Left lung (tissue), 10 donors: ENCODE results near the gene SLC4A8. TPM values are rescaled to one million over a fixed set of nuclear protein-coding genes. Genes with fewer than 3 reads are reported as not detected.

Experiments used
- ATAC-seq: fragments of 200-7000 bp; cut with Tn5 transposase; one replicate; pipeline ENCODE4 v1.9.1; 2020; ENCODE audit warnings: moderate library complexity
- DNase-seq, 4 donors: peaks; one replicate each; pipeline ENCODE4 v3.0.0-alpha.2; 2013 to 2020
- H3K27ac ChIP-seq, 2 donors: fragments of 200-600 bp; sonication (generic) in 1 of 2; one replicate each; pipeline versions ENCODE4 v1.5.0 to v1.8.0; 2020 to 2021
- H3K27me3 ChIP-seq, 2 donors: fragments of 200-600 bp; sonication (generic) in 1 of 2; one replicate each; pipeline versions ENCODE4 v1.5.0 to v1.8.0; 2020 to 2021
- H3K36me3 ChIP-seq, 2 donors: fragments of 200-600 bp; sonication (generic) in 1 of 2; one replicate each; pipeline versions ENCODE4 v1.5.0 to v1.8.0; 2020 to 2021
- H3K4me1 ChIP-seq, 2 donors: fragments of 200-600 bp; one replicate each; pipeline ENCODE4 v1.8.0; 2021
- H3K4me3 ChIP-seq, 2 donors: fragments of 200-600 bp; sonication (generic) in 1 of 2; one replicate each; pipeline versions ENCODE4 v1.5.0 to v1.8.0; 2020 to 2021; ENCODE audit warnings: mild to moderate bottlenecking in 1 of 2
- H3K9me3 ChIP-seq, 2 donors: fragments of 200-600 bp; sonication (generic) in 1 of 2; one replicate each; pipeline versions ENCODE4 v1.5.0 to v1.8.0; 2020 to 2021
- CTCF ChIP-seq, 2 donors: fragments of 200-600 bp; sonication (generic) in 1 of 2; IDR thresholded peaks; one replicate each; pipeline versions ENCODE4 v1.5.0 to v1.8.0; 2021; ENCODE audit warnings: antibody characterized with exemption in 2 of 2
- intact Hi-C, 2 donors: fragments of 100-400 bp; cut with DNase I; formaldehyde crosslinking; loops; one replicate each; pipeline versions ENCODE4 v1.11.2 to v1.14.2; 2022
- polyA plus RNA-seq, 6 donors: library from polyadenylated mRNA; unstranded; fragments of 120-200 nt; gene quantifications; one replicate each; pipeline ENCODE4 v1.2.1, GENCODE V29; 2013; ENCODE audit not compliant: insufficient read length in 6 of 6
- total RNA-seq, 2 donors: library from RNA; stranded (reverse); fragmentation: NEBNext Ultra II Directional; extraction: Animal tissue kit (Norgen Biotek cat#: 25700); gene quantifications; one replicate each; pipeline ENCODE4 v1.2.1, GENCODE V29; 2021
- donor health status: DM: no; HTN: yes; CAD: no.
- donor health status: DM: no; HTN: no; CAD: no.

Gene SLC4A8
- total and polyA plus RNA-seq, 8 donors, result 1.3 to 3.9 (median 1.8) TPM

GRCh38 chr12:51403159-51403558, 21.5 kb upstream of the SLC4A8 start:
- H3K27ac ChIP-seq, result no peak overlapping the region
- no peaks in the 10 kb centered on the region for H3K36me3 ChIP-seq
- no peak for TF ChIP-seq CTCF (IDR thresholded peaks at IDR 0.05)
- no peak for ATAC-seq
- H3K4me1 ChIP-seq, result peaks cover 0 to 7% of the 10 kb centered on the region in 2 donors
- intact Hi-C loops, result no loop called here
- DNase-seq, result no peak
- no peak overlapping the region for H3K4me3 ChIP-seq
- H3K27me3 ChIP-seq, result peaks cover 0 to 4% of the 10 kb centered on the region in 2 donors
- H3K9me3 ChIP-seq, result no peaks in the 10 kb centered on the region

- no peaks in the 10 kb centered on the region for H3K36me3 ChIP-seq
- peak in 2 of 4 donors; percentile 79 to 81 for DNase-seq
- peak; percentile 79 for ATAC-seq
- H3K4me1 ChIP-seq, result peaks cover 0 to 7% of the 10 kb centered on the region in 2 donors
- no peak overlapping the region for H3K4me3 ChIP-seq
- no peak overlapping the region for H3K27ac ChIP-seq
- intact Hi-C loops, result no loop called here
- no peak for TF ChIP-seq CTCF (IDR thresholded peaks at IDR 0.05)
- H3K27me3 ChIP-seq, result peaks cover 0 to 4% of the 10 kb centered on the region in 2 donors
- H3K9me3 ChIP-seq, result no peaks in the 10 kb centered on the region
These were observed 20.9 kb upstream of the SLC4A8 start for GRCh38 chr12:51403681-51404136.

GRCh38 chr12:51404627-51405026, 20.0 kb upstream of the SLC4A8 start:
- peaks cover 0 to 4% of the 10 kb centered on the region in 2 donors for H3K27me3 ChIP-seq
- H3K27ac ChIP-seq, result no peak overlapping the region
- H3K4me3 ChIP-seq, result no peak overlapping the region
- ATAC-seq, result no peak
- H3K9me3 ChIP-seq, result no peaks in the 10 kb centered on the region
- DNase-seq, result no peak
- H3K36me3 ChIP-seq, result no peaks in the 10 kb centered on the region
- no peak for TF ChIP-seq CTCF (IDR thresholded peaks at IDR 0.05)
- intact Hi-C loops, result no loop called here
- H3K4me1 ChIP-seq, result peaks cover 0 to 7% of the 10 kb centered on the region in 2 donors

- no peaks in the 10 kb centered on the region for H3K9me3 ChIP-seq
- intact Hi-C loops, result no loop called here
- TF ChIP-seq CTCF (IDR thresholded peaks at IDR 0.05), result no peak
- H3K36me3 ChIP-seq, result no peaks in the 10 kb centered on the region
- H3K27ac ChIP-seq, result no peak overlapping the region
- no peak for ATAC-seq
- no peak overlapping the region for H3K4me3 ChIP-seq
- no peak for DNase-seq
- peaks cover 0 to 3% of the 10 kb centered on the region in 2 donors for H3K27me3 ChIP-seq
- H3K4me1 ChIP-seq, result peaks cover 0 to 7% of the 10 kb centered on the region in 2 donors
These were observed 18.8 kb upstream of the SLC4A8 start for GRCh38 chr12:51405801-51406207.

- DNase-seq (no peak), ATAC-seq (no peak)
- intact Hi-C loops, result no loop called here
- no peaks in the 10 kb centered on the region for H3K36me3 ChIP-seq
- no peaks in the 10 kb centered on the region for H3K9me3 ChIP-seq
- H3K27me3 ChIP-seq, result no peaks in the 10 kb centered on the region
- H3K4me1 ChIP-seq, result peaks cover 0 to 7% of the 10 kb centered on the region in 2 donors
- no peak overlapping the region for H3K27ac ChIP-seq
- no peak overlapping the region for H3K4me3 ChIP-seq
- no peak for TF ChIP-seq CTCF (IDR thresholded peaks at IDR 0.05)
These were observed 18.3 kb upstream of the SLC4A8 start for GRCh38 chr12:51406290-51406689.
